HEK293 (cell line): ENCODE data around the gene RNASE2.

Experiments used
- CTCF ChIA-PET: fragments of 350-600 bp; formaldehyde crosslinking; extraction: SDS; loops from one replicate; lab custom pipeline; 2021; ENCODE audit warnings: antibody characterized with exemption; lab: Yijun Ruan, JAX
- POLR2A ChIA-PET: fragments of 300-600 bp; formaldehyde crosslinking; extraction: SDS; loops from one replicate; lab custom pipeline; 2020; ENCODE audit warnings: antibody characterized with exemption, inconsistent platforms; lab: Yijun Ruan, JAX
- H3K27ac ChIP-seq: fragments of 200-500 bp; sonication (Bioruptor generic); 2 replicates; pipeline ENCODE4 v1.5.1; 2014; ENCODE audit warnings: low read depth, low read length, control low read depth, inconsistent platforms; ENCODE audit errors: extremely low read depth
- H3K36me3 ChIP-seq, 2 experiments: fragments of 200-500 bp in 1 of 2; sonication (Bioruptor generic) in 1 of 2; 1 replicate in 1 of 2; 2 replicates in 1 of 2; pipeline ENCODE4 v1.5.1; 2014 to 2017; ENCODE audit warnings: inconsistent platforms in 2 of 2, low read length in 2 of 2; ENCODE audit not compliant: control insufficient read depth in 2 of 2, insufficient read depth in 1 of 2
- H3K4me1 ChIP-seq: fragments of 200-500 bp; sonication (Bioruptor generic); 2 replicates; pipeline ENCODE4 v1.5.1; 2014; ENCODE audit warnings: mild to moderate bottlenecking, low read length, inconsistent platforms; ENCODE audit not compliant: control insufficient read depth, insufficient read depth
- H3K4me3 ChIP-seq: 2 replicates; pipeline ENCODE4 v1.5.1; 2011; ENCODE audit warnings: low read depth, mild to moderate bottlenecking, control low read depth, low read length, moderate library complexity
- H3K9me3 ChIP-seq: fragments of 200-500 bp; sonication (Bioruptor generic); 2 replicates; pipeline ENCODE4 v1.5.1; 2014; ENCODE audit warnings: low read depth, low read length, inconsistent platforms; ENCODE audit not compliant: control insufficient read depth, insufficient read depth
- AEBP2 ChIP-seq: fragments of 450-650 bp; formaldehyde crosslinking; IDR thresholded peaks from 2 replicates; pipeline ENCODE4 v1.5.1; 2016; ENCODE audit warnings: missing biosample characterization, missing genetic modification characterization, borderline replicate concordance
- EGR2 ChIP-seq: fragments of 450-650 bp; formaldehyde crosslinking; IDR thresholded peaks from 2 replicates; pipeline ENCODE4 v1.5.1; 2016; ENCODE audit warnings: low read depth, missing biosample characterization, missing genetic modification characterization
- GLIS2 ChIP-seq: fragments of 450-650 bp; formaldehyde crosslinking; IDR thresholded peaks from 2 replicates; pipeline ENCODE4 v1.5.1; 2016; ENCODE audit warnings: missing biosample characterization, missing genetic modification characterization
- PBX3 ChIP-seq: sonication (generic); formaldehyde crosslinking; IDR thresholded peaks from 2 replicates; pipeline ENCODE4 v1.8.1; 2022; ENCODE audit warnings: mild to moderate bottlenecking, moderate library complexity, missing genetic modification reagents
- PRDM10 ChIP-seq: fragments of 450-650 bp; formaldehyde crosslinking; IDR thresholded peaks from 2 replicates; pipeline ENCODE4 v1.5.1; 2016; ENCODE audit warnings: missing biosample characterization, missing genetic modification characterization
- SALL2 ChIP-seq: fragments of 450-650 bp; formaldehyde crosslinking; IDR thresholded peaks from 2 replicates; pipeline ENCODE4 v1.5.0; 2017; ENCODE audit warnings: missing biosample characterization, mild to moderate bottlenecking, missing genetic modification characterization, borderline replicate concordance
- SCRT2 ChIP-seq: fragments of 450-650 bp; formaldehyde crosslinking; IDR thresholded peaks from 2 replicates; pipeline ENCODE4 v1.5.1; 2016; ENCODE audit warnings: missing biosample characterization, missing genetic modification characterization
- TCF7L2 ChIP-seq: IDR thresholded peaks from 2 replicates; pipeline ENCODE4 v1.6.1; 2011; ENCODE audit warnings: low read depth, mild to moderate bottlenecking, inconsistent platforms, low read length, moderate library complexity, borderline replicate concordance
- ZBTB21 ChIP-seq: fragments of 450-650 bp; formaldehyde crosslinking; IDR thresholded peaks from 2 replicates; pipeline ENCODE4 v1.5.1; 2017; ENCODE audit warnings: missing biosample characterization, missing genetic modification characterization
- ZNF146 ChIP-seq: fragments of 450-650 bp; formaldehyde crosslinking; IDR thresholded peaks from 2 replicates; pipeline ENCODE4 v1.5.1; 2016; ENCODE audit warnings: missing biosample characterization, missing genetic modification characterization
- ZNF155 ChIP-seq: fragments of 450-650 bp; formaldehyde crosslinking; IDR thresholded peaks from 2 replicates; pipeline ENCODE4 v1.5.1; 2016; ENCODE audit warnings: missing biosample characterization, missing genetic modification characterization
- ZNF16 ChIP-seq: fragments of 450-650 bp; formaldehyde crosslinking; IDR thresholded peaks from 2 replicates; pipeline ENCODE4 v1.5.1; 2016; ENCODE audit warnings: low read depth, missing biosample characterization, missing genetic modification characterization
- ZNF184 ChIP-seq: fragments of 450-650 bp; IDR thresholded peaks from 2 replicates; pipeline ENCODE4 v1.5.1; 2018; ENCODE audit warnings: missing biosample characterization, mild to moderate bottlenecking, missing genetic modification characterization
- ZNF19 ChIP-seq: fragments of 450-650 bp; formaldehyde crosslinking; IDR thresholded peaks from 2 replicates; pipeline ENCODE4; 2016; ENCODE audit warnings: missing biosample characterization, missing genetic modification characterization, low read depth
- ZNF239 ChIP-seq: fragments of 450-650 bp; formaldehyde crosslinking; IDR thresholded peaks from 2 replicates; pipeline ENCODE4 v1.5.1; 2016; ENCODE audit warnings: missing biosample characterization, missing genetic modification characterization
- ZNF302 ChIP-seq: fragments of 450-650 bp; formaldehyde crosslinking; IDR thresholded peaks from 2 replicates; pipeline ENCODE4 v1.5.1; 2016; ENCODE audit warnings: missing biosample characterization, missing genetic modification characterization, low read depth
- ZNF654 ChIP-seq: fragments of 450-650 bp; formaldehyde crosslinking; IDR thresholded peaks from 2 replicates; pipeline ENCODE4 v1.5.1; 2016; ENCODE audit warnings: low read depth, missing biosample characterization, missing genetic modification characterization
- ZNF692 ChIP-seq: fragments of 450-650 bp; formaldehyde crosslinking; IDR thresholded peaks from 2 replicates; pipeline ENCODE4 v1.5.1; 2016; ENCODE audit warnings: missing biosample characterization, missing genetic modification characterization
- ZNF76 ChIP-seq: fragments of 450-650 bp; formaldehyde crosslinking; IDR thresholded peaks from 2 replicates; pipeline ENCODE4; 2016; ENCODE audit warnings: low read depth, missing biosample characterization, missing genetic modification characterization, borderline replicate concordance
- ZSCAN16 ChIP-seq: fragments of 450-650 bp; formaldehyde crosslinking; IDR thresholded peaks from 2 replicates; pipeline ENCODE4 v1.5.1; 2016; ENCODE audit warnings: missing biosample characterization, missing genetic modification characterization

Gene RNASE2

GRCh38 chr14:20999591-20999990 is 44.3 kb downstream of the RNASE2 start:
- H3K27ac ChIP-seq: no peak overlapping the region
- no peak for TF ChIP-seq ZSCAN16 (tag by site-specific recombination)
- no peak for TF ChIP-seq AEBP2 (tag by site-specific recombination)
- no peak for TF ChIP-seq TCF7L2
- TF ChIP-seq ZNF184 (tag by site-specific recombination): no peak
- no peak for TF ChIP-seq PRDM10 (tag by site-specific recombination)
- no peak for TF ChIP-seq ZNF16 (tag by site-specific recombination)
- no peak for TF ChIP-seq ZNF19
- TF ChIP-seq ZNF302: no peak
- no peak for TF ChIP-seq ZBTB21 (tag by site-specific recombination)
- TF ChIP-seq ZNF76 (tag by site-specific recombination): no peak
- TF ChIP-seq SALL2 (tag by site-specific recombination): no peak
- TF ChIP-seq ZNF155 (tag by site-specific recombination): no peak
- no peak for TF ChIP-seq ZNF146 (tag by site-specific recombination)
- TF ChIP-seq ZNF692: no peak
- no peak for TF ChIP-seq SCRT2 (tag by site-specific recombination)
- TF ChIP-seq ZNF654 (tag by site-specific recombination): no peak
- no peak for TF ChIP-seq GLIS2 (tag by site-specific recombination)
- no peak for TF ChIP-seq PBX3
- TF ChIP-seq EGR2 (tag by site-specific recombination): no peak
- no peak for TF ChIP-seq ZNF239 (tag by site-specific recombination)
- H3K9me3 ChIP-seq: no peaks in the 10 kb centered on the region
- no peak overlapping the region for H3K4me3 ChIP-seq
- H3K36me3 ChIP-seq: peaks cover 29 to 35% of the 10 kb centered on the region in 2 experiments
- no peaks in the 10 kb centered on the region for H3K4me1 ChIP-seq
- ChIA-PET CTCF (interaction anchor here (1.3 to 5.4 kb wide), 3 partner anchors 15 to 40 kb away, joined by 3 to 35 read pairs (median 9); no protein-coding TSS in a partner anchor), POLR2A (interaction anchor here (0.6 to 1.2 kb wide), 3 partner anchors 54 to 797 kb away, joined by 3 to 7 read pairs (median 5); no protein-coding TSS in a partner anchor)
